Measurements from ENCODE around the gene GPT2. TPM values are rescaled to one million over a fixed set of nuclear protein-coding genes. Genes with fewer than 3 reads are reported as not detected.
A peak's percentile ranks its signal among the peaks of the same experiment; 100 is the strongest.

Gene GPT2
- total RNA-seq, 1 donor from 2014 or later = 47.8 TPM

- H3K27ac Mint-ChIP-seq = no peak overlapping the region
- H3K27me3 Mint-ChIP-seq = no peaks in the 10 kb centered on the region
- no peak for TF ChIP-seq CTCF (conservative IDR thresholded peaks at IDR 0.05)
- H3K4me1 Mint-ChIP-seq (ENCODE audit: unreplicated experiment) = peaks cover 13% of the 10 kb centered on the region
- DNase-seq (ENCODE audit: extremely low spot score, unreplicated experiment) = no peak
- H3K4me3 Mint-ChIP-seq = no peak overlapping the region
- no peaks in the 10 kb centered on the region for H3K9me3 Mint-ChIP-seq
- peaks cover 17% of the 10 kb centered on the region for H3K36me3 Mint-ChIP-seq
These were observed 40.2 kb downstream of the GPT2 start for GRCh38 chr16:46924402-46924801.

- Mint-ChIP-seq H3K27ac (no peak overlapping the region), H3K9me3 (no peaks in the 10 kb centered on the region), H3K4me1 (ENCODE audit: unreplicated experiment) (no peaks in the 10 kb centered on the region), H3K4me3 (no peak overlapping the region), H3K36me3 (peaks cover 11% of the 10 kb centered on the region), H3K27me3 (no peaks in the 10 kb centered on the region)
- DNase-seq (ENCODE audit: extremely low spot score, unreplicated experiment) = no peak
- no peak for TF ChIP-seq CTCF (conservative IDR thresholded peaks at IDR 0.05)
These were observed 42.5 kb downstream of the GPT2 start for GRCh38 chr16:46926470-46927225.

- Mint-ChIP-seq H3K36me3 (peaks cover 11% of the 10 kb centered on the region), H3K27ac (peak overlapping the region; percentile 58), H3K4me3 (no peak overlapping the region), H3K27me3 (no peaks in the 10 kb centered on the region), H3K4me1 (ENCODE audit: unreplicated experiment) (no peaks in the 10 kb centered on the region), H3K9me3 (no peaks in the 10 kb centered on the region)
- no peak for DNase-seq (ENCODE audit: extremely low spot score, unreplicated experiment)
- TF ChIP-seq CTCF (conservative IDR thresholded peaks at IDR 0.05) = no peak
These were observed 43.1 kb downstream of the GPT2 start for GRCh38 chr16:46927273-46927672.

- Mint-ChIP-seq H3K36me3 (peaks cover 11% of the 10 kb centered on the region), H3K9me3 (no peaks in the 10 kb centered on the region), H3K4me3 (no peak overlapping the region), H3K4me1 (ENCODE audit: unreplicated experiment) (no peaks in the 10 kb centered on the region), H3K27me3 (no peaks in the 10 kb centered on the region), H3K27ac (peak overlapping the region; percentile 20)
- DNase-seq (ENCODE audit: extremely low spot score, unreplicated experiment) = no peak
- no peak for TF ChIP-seq CTCF (conservative IDR thresholded peaks at IDR 0.05)
These were observed 44.6 kb downstream of the GPT2 start for GRCh38 chr16:46928811-46929210.

- no peaks in the 10 kb centered on the region for H3K27me3 Mint-ChIP-seq
- H3K27ac Mint-ChIP-seq = peak overlapping the region; percentile 20
- peak; percentile 77 for DNase-seq (ENCODE audit: extremely low spot score, unreplicated experiment)
- no peak overlapping the region for H3K4me3 Mint-ChIP-seq
- no peaks in the 10 kb centered on the region for H3K9me3 Mint-ChIP-seq
- H3K36me3 Mint-ChIP-seq = peaks cover 11% of the 10 kb centered on the region
- TF ChIP-seq CTCF (conservative IDR thresholded peaks at IDR 0.05) = peak; percentile 92
- H3K4me1 Mint-ChIP-seq (ENCODE audit: unreplicated experiment) = no peaks in the 10 kb centered on the region
These were observed 45.5 kb downstream of the GPT2 start for GRCh38 chr16:46929378-46930332.

Data from type B pancreatic cell (in vitro differentiated cells).